GM18867 (cell line): ENCODE measurements around the gene VWCE.

Experiments
- ATAC-seq: cut with Tn5 transposase; IDR thresholded peaks from one replicate; pipeline ENCODE4 v1.9.1; 2021; ENCODE audit warnings: mild to moderate bottlenecking, moderate library complexity; ENCODE audit not compliant: unreplicated experiment

The VWCE gene

DNA sequence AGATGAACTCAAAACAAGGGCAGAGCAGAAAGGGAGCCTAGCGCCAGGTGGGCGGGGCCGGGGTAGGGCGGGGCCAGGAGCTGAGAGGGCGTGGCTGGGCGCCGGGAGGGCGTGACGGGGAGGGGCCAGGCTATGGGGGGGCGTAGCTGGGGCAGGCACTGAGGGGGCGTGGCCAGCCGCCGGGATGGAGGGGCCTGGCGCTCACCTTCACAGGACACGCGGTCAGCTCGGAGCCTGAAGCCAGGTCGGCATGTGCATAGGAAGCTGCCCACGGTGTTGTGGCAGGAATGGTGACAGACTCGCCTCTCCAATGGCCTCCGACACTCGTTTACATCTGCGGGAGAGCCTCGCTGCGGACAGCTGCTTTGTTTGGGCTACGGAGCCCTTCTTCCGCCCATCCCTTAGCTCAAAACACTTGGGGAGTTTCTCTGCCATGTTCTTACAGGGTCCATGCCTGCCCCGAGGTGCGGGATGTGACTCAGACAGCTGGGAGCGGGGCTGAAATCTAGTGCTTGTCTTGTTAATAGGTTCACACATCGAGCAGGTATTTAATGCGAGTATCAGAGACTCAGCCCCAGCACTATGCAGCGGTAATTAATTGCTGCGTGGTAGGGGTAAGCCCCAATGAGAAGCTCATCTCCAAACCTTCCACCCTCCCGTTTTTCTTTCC lies 13.4 kb downstream of the VWCE start:
- no peak for ATAC-seq

DNA sequence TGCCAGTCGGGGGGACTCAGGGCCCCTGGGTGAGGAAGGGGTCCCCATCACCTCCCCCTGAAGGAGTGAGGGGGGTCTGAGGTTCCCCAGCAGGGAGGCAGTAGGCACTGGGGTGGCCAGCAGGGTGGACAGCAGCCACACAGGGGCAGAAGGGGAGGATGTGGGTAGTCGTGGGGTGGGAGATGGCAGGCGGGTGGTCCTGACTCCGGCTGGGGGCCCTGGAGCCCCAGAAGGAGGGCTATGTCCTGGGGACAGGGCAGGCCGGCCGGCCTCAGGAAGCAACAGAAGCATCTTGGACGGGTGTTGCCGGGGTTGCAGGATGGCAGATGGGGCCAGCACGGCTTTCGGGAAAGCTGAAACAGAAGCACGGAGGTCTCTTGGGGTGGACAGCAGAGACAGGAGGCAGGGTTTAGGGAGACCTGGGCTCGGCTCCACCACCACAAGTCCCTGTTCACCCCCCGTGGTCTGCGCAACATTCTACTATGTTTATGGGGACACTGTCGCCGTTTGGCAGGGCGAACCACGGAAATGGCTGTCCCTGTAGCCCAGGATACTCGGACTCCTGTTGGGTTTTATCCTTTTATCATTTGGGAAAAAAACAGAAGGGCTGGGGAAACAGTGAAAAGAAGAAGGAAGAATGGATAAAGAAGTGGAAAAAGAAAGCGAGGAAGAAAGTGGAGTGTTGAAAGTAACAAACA lies 14.1 kb downstream of the VWCE start:
- ATAC-seq: no peak

DNA sequence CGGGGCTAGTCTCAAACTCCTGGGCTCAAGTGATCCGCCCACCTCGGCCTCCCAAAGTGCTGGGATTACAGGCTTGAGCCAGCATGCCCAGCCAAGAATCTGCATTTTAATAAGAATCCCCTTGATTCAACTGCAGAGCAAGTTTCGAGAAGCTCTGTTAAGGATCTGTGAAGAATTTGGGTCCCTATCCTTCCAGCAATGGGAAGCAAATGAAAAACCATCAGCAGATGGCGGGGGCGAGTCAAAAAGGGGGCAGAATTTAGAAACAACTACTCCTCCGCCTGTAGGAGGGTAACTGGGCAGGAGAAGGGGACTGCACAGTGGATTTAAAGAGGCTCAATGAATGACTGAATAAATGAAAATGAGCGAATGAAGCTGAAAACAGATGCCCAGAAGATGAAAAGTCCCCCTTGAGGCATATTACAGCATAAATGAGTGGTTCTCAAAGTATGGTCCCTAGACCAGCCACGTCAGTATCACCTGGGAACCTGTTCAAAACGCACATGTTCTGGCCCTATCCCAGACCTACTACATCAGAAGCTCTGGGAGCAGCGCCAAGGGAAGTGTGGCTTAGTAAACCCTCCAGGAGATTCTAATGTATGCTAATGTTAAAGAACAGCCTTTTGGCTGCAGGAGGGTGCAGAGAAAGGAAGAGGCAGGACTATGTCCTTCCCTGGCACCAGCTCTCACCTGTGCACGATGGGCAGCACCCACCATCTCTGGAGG lies 15.0 kb downstream of the VWCE start:
- ATAC-seq: no peak

DNA sequence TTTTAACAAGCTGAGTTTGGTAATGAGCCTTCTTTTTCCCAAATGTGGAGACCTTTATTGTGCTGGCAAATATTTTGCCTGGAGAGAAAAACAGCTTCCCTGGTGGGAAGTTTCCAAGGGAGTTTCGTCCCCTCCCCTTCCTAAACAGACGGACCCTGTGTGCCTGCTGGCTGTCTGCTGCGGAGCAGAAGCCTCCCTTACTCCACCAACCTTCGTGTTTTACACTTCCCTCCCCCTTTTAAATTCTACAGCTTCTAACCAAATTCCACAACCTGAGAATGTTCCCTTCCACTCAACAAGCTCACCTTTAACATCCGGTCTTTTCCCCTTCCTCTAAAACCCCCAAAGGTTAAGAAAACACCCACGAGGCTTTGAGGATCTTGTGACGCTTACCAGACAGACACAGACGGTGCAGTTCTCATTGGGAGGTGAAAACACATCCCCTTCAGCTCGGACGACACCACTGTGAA lies 17.1 kb downstream of the VWCE start:
- no peak for ATAC-seq

DNA sequence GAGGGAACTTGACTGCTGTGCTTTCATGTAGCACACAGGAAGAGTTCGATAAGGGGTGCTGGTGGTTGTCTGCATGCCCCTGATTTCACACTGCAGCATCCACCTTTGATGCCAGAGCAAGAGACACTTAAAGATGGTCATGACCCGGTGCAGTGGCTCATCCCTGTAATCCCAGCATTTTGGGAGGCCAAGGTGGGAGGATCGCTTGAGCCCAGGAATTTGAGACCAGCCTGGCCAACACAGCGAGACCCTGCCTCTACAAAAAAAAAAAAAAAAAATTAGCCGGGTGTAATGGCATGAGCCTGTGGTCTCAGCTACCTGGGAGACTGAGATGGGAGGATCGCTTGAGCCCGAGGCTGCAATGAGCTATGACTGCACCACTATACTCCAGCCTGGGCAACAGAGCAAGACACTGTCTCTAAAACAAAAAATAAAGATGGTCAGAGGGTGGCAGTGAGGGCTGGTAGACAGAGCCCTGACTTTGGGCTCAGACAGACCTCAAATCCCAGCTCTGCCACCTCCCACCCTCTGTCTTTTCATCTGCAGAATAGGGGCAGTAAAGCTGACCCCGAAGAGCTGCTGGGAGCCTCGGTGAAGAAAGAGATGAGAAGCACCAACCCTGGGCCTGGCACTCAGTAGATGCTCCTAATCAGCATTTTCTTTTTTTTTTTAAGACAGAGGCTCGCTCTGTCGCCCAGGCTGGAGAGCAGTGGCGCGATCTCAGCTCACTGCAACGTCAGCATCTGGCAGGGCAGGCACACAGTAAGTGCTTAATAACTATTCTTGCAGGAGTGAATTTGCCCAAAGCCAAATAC lies 17.7 kb downstream of the VWCE start:
- no peak for ATAC-seq

DNA sequence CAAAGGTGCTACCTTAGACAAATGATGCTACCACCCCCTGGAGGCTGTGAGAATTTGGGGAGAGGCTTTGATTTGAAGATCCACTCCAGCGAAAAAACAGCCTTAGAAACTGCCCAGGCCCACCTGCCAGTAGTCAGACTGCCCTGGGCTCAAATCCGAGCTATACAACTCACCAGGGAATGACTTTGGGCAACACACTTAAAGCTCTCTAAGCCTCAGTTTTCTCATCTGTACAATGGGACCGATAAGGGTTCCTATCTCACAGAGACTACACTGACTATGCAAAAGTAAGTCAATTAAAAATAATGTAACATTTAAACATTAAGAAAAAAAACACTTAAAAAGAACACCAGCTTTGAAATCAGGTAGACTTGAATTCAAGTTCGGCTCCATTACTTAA lies 19.9 kb downstream of the VWCE start:
- no peak for ATAC-seq

DNA sequence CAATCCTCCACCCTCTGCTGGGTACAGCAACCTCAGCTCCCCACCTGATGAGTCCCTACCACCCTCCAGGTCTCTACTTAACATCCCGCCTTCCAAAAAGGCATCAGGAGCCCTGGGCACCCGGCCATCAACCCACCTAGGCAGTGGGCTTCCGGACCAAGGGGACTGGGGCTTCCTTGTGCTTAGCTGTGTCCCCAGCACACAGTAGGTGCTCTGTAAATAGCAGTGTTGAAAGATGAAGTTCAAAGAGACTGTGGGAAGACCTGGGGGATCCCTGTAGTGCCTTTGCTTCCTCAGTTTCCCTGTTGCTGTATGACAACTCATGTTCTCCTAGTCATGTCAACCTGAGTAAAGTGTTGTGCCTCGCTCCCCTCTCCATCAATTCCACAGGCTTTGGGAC lies 21.0 kb downstream of the VWCE start:
- ATAC-seq: no peak

DNA sequence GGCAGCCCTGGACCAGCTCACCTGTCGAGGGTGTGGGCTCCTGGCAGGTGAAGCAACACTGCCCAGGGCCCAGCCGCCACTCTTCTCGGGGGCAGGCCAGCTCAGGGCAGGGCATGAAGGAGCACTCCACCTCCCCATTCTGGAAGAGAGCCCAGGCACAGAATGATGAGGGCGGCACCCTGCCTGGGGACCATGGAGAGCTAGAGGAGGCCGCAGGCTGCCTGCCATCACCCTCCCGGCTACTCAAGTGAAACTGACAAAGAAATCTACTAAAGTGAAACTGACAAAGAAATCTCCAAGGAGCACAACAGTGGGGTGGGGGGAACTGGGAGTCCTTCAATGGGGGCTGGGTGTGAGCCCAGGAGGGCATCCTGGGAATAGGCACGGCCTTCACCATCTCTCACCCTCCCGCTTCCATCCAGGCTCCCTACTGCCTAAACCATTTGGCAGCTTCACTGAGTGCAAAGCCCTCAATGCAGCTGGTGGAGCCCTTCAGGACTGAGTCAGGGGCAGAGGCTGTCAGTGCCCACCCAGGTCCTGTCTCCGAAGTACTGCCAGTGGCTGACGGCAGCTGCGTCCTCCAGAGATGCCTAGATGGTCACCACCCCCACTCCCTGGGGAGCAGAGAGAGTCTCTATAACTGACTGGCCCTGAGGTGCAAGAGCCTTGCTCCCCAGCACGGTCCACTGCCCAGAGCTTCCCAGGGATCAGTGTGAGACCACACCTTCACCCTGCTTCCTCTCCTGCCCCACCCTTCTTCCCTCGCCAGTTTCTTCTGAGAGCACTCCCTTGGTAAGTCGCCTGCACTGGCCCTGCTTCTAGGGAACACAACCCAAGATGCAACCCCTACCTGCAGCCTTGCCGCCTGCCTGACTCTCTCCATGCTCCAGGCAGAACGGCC lies 21.7 kb downstream of the VWCE start:
- no peak for ATAC-seq

DNA sequence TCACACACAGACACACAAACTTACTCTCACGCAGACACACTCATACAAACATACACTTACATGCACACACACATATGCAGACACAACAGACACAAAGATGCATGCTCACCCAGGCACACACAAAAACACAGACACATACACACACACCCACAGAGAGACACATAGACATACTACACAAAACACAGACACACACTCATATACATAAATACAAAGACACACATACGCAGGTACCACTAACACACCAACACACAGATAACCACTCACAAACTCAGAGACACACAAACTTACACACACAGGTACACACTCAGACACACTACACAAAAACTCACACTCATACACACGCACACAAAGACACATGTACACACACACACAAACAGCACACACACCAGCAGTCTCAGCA lies 22.4 kb downstream of the VWCE start:
- ATAC-seq: no peak

DNA sequence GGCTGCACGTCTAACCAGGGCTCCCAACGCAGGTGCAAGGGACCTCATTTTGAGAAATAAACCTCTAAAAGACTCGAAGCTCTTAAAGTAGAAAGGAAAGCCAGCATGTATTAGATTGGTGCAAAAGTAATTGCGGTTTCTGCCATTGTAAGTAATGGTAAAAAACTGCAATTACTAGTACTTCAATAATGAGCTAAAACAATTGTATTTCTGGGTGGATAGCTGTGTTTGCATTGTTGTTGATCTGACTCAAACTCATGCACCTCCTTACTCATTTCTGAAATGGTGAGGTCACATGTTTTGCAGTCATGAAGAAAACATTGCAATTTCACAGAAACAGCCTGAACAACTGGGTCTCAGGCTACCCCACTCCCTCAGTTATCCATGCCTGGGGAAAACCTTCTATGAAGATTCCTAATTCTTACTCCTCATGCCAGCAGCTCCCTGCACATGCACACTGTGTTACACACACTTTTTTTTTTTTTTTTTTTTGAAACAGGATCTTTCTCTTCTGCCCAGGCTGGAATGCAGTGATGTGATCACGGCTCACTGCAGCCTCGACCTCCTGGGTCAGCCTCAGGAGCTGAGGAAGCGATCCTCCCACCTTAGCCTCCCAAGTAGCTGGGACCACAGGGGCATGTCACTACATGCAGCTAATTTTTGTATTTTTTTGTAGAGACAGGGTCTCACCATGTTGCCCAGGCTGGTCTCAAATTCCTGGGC lies 24.6 kb downstream of the VWCE start:
- no peak for ATAC-seq

DNA sequence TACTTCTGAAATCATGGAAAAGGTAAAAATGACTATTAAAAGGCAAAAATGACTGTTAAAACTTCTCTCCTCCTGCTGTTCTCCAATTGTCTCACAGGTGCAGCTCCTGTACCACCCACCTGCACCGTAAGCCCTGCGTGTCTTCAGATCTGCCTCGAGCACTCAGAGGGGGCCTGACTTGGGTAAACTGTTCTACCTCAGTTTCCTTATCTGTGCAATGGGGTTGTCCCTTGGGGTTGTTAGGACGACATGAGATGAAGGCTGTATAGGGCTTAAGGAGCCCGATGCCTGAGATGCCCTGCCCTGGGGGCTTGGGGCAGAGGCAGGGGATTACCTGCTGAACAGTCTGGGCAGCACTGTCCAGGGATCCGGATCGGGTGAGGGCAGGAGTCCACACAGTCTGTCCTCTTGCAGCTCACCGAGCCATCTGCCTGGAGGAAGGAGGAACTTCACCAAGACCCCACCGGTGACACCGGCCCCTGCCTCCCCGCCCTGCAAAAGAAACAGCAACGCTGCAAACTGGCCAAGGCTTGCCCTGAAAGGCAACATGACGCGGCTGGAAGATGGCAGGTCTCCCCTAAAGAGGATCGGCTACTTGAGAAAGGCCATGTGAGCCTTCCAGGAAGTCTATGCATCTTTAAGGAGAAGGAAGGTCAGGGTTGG lies 26.4 kb downstream of the VWCE start:
- ATAC-seq: no peak

DNA sequence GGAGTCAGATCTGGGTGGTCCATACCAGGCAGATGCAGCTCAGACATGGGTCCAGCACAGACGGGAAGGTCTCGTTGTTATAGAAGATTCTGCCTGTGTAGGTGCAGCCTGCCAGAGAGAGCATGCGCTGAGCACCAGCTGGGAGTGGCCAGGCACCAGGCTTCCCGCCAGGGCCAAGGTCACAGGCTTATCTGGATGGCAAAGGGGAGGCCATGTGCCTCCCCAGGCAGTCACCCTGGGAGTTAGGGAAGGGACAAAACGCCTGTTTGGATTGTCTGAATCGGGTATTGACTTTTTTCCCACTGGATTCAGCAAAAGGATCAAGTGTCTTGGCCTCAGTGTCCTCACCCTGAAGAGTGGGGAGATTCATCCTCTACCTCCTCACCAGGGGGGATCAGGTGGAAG lies 27.7 kb downstream of the VWCE start:
- ATAC-seq: no peak

DNA sequence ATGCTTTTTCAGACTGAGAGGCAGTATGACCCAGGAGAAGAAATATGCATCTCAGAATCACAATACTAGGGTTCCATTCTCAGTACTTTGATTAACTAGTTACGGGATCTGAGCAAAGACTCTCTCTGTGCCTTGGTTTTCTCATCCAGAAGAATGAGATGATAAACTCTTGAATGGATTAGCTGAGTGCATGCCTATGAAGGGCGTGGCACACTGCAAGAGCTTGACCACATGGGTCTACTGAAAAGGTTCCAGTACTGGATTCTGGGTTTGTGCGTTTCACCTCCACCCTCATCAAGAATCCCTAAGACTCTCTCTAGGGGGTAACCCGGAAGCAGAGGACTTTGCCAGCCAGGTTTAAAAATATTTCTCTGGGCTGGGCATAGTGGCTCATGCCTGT lies 28.5 kb downstream of the VWCE start:
- no peak for ATAC-seq

DNA sequence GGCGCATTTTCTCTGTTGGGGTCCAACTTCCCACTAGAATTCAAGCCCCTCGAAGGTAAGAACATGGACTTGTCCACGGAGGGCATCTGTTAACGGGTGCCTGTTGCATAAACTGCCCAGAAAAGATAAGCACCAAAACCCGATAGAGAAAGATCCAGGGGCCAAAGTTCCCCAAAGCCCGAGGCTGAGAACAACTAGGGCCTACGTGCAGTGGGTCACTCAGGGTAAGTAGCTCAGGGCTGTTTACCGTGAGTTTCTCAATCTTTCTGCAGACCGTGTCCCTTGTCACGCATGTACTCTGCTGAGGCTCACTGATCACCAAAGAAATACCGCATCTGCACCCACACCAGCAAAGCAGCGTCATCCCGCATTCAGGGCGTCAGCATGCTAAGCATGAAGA lies 29.8 kb downstream of the VWCE start:
- ATAC-seq: no peak

DNA sequence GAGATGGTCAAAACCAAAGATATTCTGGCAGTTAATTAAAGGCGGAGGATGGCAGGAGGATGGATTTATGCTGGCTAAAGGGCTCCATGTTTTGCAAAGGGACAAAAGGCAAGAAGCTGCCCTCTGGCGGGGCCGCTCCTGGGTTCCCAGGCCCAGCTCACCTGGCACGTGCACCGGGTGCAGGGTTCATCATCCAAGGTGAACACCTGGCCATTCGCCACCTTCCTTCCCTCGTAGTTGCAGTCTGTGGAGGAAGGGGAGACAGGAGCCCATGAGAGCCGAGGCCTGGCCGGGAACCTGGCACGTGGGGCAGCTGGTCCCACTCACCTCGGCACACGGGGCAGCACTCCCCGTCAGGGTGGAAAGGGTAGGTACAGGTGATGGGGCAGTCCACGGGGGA lies 30.3 kb downstream of the VWCE start:
- no peak for ATAC-seq

DNA sequence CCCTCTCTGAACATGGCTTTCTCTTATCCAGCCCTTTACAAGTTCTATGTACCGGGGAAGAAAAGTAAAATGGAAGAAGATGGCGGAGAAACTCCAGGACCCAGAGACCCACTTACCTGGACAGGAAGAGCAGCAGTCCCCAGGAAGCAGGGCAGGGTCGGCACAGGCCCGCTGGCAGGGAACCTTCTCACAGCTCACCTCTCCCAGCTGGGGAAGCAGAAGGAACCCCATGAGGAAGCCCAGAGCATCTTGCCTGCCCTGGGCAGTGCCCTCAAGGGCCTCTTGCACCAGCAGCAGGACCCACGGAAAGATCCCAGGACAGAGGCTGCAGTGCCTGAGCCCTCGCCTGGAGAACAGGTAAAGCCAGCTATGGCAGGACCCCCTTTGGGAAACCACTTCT lies 30.7 kb downstream of the VWCE start:
- no peak for ATAC-seq

DNA sequence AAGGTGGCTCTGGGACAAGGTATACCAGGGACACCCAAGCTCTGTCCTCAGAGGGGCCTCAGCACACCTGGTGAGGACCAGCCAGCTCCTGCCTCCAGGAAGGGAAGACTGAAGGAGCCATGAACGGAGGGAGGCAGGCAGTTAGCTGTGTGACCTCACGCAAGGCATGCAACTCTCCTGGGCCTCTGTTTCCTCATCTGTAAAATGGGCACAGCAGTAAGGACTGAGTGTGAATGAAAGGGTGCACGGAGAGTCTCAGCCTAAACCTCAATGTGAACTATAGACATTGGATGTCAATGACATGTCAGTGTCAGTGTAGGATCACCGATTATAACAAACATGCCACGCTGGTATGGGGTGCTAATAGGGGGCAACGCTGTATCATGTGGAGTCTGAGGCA lies 35.8 kb downstream of the VWCE start:
- ATAC-seq: no peak

DNA sequence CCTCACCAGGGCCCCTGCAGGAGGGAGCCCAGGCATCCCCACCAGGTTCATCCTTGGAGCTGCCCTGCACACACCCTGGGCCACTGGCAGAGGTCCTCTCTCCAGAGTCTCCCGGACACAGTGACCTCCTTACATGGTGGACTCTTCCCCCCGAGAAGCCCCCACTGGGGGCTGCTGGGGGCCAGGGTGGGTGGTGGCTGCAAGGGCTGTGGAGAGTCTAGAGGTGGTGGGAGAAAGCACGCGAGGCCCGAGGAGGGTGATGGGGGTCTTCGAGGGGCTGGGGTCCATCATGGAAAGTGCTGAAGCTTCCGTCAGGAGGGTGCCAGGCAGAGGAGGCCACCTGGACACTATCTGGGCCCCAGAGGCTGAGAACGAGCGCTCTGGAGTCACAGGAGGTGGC lies 36.6 kb downstream of the VWCE start:
- no peak for ATAC-seq
